ENCODE data around the gene RARS1. TPM values are rescaled to one million over a fixed set of nuclear protein-coding genes. Genes with fewer than 3 reads are reported as not detected.
A peak's percentile ranks its signal among the peaks of the same experiment; 100 is the strongest.

The RARS1 gene
- 128 TPM for total RNA-seq (2021; ENCODE audit: unreplicated experiment)
- polyA plus RNA-seq (2012; ENCODE audit: insufficient read length) = 57.1 TPM
- percentile 91 among the genes with signal in this experiment for Bru-seq, nascent RNA
- percentile 93 among the genes with signal in this experiment for BruChase-seq, experiment 1, labeled RNA remaining after a 2-hour chase
- percentile 96 among the genes with signal in this experiment for BruChase-seq, experiment 2, labeled RNA remaining after a 6-hour chase
- long read RNA-seq, transcript RARS-201 (15 exons, 2,146 nt) = major isoform, 197 of 226 reads
- long read RNA-seq, partial matches to known transcripts = 14 of 226 reads
- long read RNA-seq, other reads (novel, unspliced or antisense) = 14 of 226 reads

- peak; percentile 90 for DNase-seq (ENCODE audit: low read depth, low spot score)
- POLR2A ChIA-PET = no interaction called here
- peaks cover 20% of the 10 kb centered on the region for H3K36me3 ChIP-seq (ENCODE audit: control insufficient read depth, insufficient read depth, low read length)
- no peaks in the 10 kb centered on the region for H3K27me3 ChIP-seq (ENCODE audit: control insufficient read depth, insufficient read depth, low read length)
- peak; percentile 99 for ATAC-seq
- TF ChIP-seq CTCF (IDR thresholded peaks at IDR 0.05) (peak; percentile 98), POLR2AphosphoS5 (IDR thresholded peaks at IDR 0.05; ENCODE audit: low read depth, low read length) (peak; percentile 98), REST (IDR thresholded peaks at IDR 0.05; ENCODE audit: insufficient read depth in 1 of 2, low read depth in 2 of 2, low read length in 1 of 2) (peak; percentile 63 to 86), SIN3A (IDR thresholded peaks at IDR 0.05; ENCODE audit: borderline replicate concordance, insufficient read depth, low read depth, low read length) (peak; percentile 65; the same call in 1 of the 2 replicates), TCF7L2 (IDR thresholded peaks at IDR 0.05; ENCODE audit: low read depth, low read length) (no peak)
- CTCF ChIA-PET = no interaction called here
- H3K9me3 ChIP-seq (ENCODE audit: control insufficient read depth, insufficient read depth, low read depth, low read length) = no peaks in the 10 kb centered on the region
- peak within 1 kb of the TSS; percentile 95 to 99 for H3K4me3 ChIP-seq (ENCODE audit: low read depth in 2 of 2, low read length in 2 of 2)
- TSS peak; percentile 89 for BruUV-seq (replicated peaks)
- intact Hi-C loops (cut with micrococcal nuclease; ENCODE audit: unreplicated experiment) (loop anchor here (2.0 kb wide), 1 partner anchor 218 kb away; no protein-coding TSS in a partner anchor), in situ Hi-C loops (cut with HindIII; ENCODE audit: low pct_unique_long_range_greater_than_20kb, low sequenced_read_pairs) (no loop called here)
- H3K4me1 ChIP-seq (ENCODE audit: control insufficient read depth, insufficient read depth, low read length) = no peaks in the 10 kb centered on the region; the same call in 1 of the 2 replicates
- peak within 1 kb of the TSS; percentile 93 for H3K27ac ChIP-seq (ENCODE audit: low read length)
Observed at GRCh38 chr5:168486136-168486879, at the start of gene RARS1. Gene RARS1 (plus strand): TSS chr5:168486471. CDS start chr5:168486499, 28 bp downstream.

GRCh38 chr5:168438349-168438748, 47.9 kb upstream of the RARS1 start:
- CTCF ChIA-PET = no interaction called here
- H3K9me3 ChIP-seq (ENCODE audit: control insufficient read depth, insufficient read depth, low read depth, low read length) = no peaks in the 10 kb centered on the region
- no TSS peak for BruUV-seq (replicated peaks)
- H3K4me1 ChIP-seq (ENCODE audit: control insufficient read depth, insufficient read depth, low read length) = no peaks in the 10 kb centered on the region
- no peaks in the 10 kb centered on the region for H3K27me3 ChIP-seq (ENCODE audit: control insufficient read depth, insufficient read depth, low read length)
- no peak overlapping the region for H3K27ac ChIP-seq (ENCODE audit: low read length)
- DNase-seq (ENCODE audit: low read depth, low spot score) = no peak
- intact Hi-C loops (cut with micrococcal nuclease; ENCODE audit: unreplicated experiment) = no loop called here
- H3K36me3 ChIP-seq (ENCODE audit: control insufficient read depth, insufficient read depth, low read length) = 0 out of 2 replicates have a peak, but pooled peaks cover 2% of the 10 kb centered on the region
- no peak for ATAC-seq
- POLR2A ChIA-PET = no interaction called here
- in situ Hi-C loops (cut with HindIII; ENCODE audit: low pct_unique_long_range_greater_than_20kb, low sequenced_read_pairs) = no loop called here
- no peak for TF ChIP-seq POLR2AphosphoS5 (IDR thresholded peaks at IDR 0.05; ENCODE audit: low read depth, low read length)
- no peak overlapping the region for H3K4me3 ChIP-seq (ENCODE audit: low read depth in 2 of 2, low read length in 2 of 2)

Measured in Panc1 (cell line).